SK-N-SH treated with all-trans-retinoic acid at 6 μM for 48 hours (cell line): ENCODE results near the gene HSP90B1.

Experiments
- ATAC-seq: fragments of 200-7000 bp; cut with Tn5 transposase; 3 replicates; pipeline ENCODE4 v1.9.1; 2020; ENCODE audit warnings: mild to moderate bottlenecking, moderate library complexity
- ARNTL ChIP-seq: fragments of 450-650 bp; formaldehyde crosslinking; IDR thresholded peaks from 2 replicates; pipeline ENCODE4 v1.5.0; 2020; ENCODE audit warnings: low read depth, mild to moderate bottlenecking, moderate library complexity, borderline replicate concordance
- BACH2 ChIP-seq: fragments of 250-450 bp; sonication (Bioruptor Pico); IDR thresholded peaks from 2 replicates; pipeline ENCODE4 v1.9.0; 2021; ENCODE audit warnings: mild to moderate bottlenecking, borderline replicate concordance
- CREB5 ChIP-seq: fragments of 250-450 bp; sonication (Bioruptor Pico); IDR thresholded peaks from 2 replicates; pipeline ENCODE4 v1.5.1; 2020; ENCODE audit warnings: low read depth, mild to moderate bottlenecking, moderate library complexity
- CSDC2 ChIP-seq: fragments of 250-450 bp; sonication (Bioruptor Pico); IDR thresholded peaks from 2 replicates; pipeline ENCODE4 v1.5.0; 2020; ENCODE audit warnings: mild to moderate bottlenecking, moderate library complexity
- CSRNP3 ChIP-seq: fragments of 250-450 bp; sonication (Bioruptor Pico); IDR thresholded peaks from 2 replicates; pipeline ENCODE4 v1.5.1; 2021; ENCODE audit warnings: mild to moderate bottlenecking, moderate library complexity
- ESRRG ChIP-seq: fragments of 250-450 bp; sonication (Bioruptor Pico); IDR thresholded peaks from 2 replicates; pipeline ENCODE4 v1.6.1; 2021; ENCODE audit warnings: mild to moderate bottlenecking
- GLIS3 ChIP-seq: fragments of 250-450 bp; sonication (Bioruptor Pico); IDR thresholded peaks from 2 replicates; pipeline ENCODE4 v1.5.0; 2020; ENCODE audit warnings: mild to moderate bottlenecking, moderate library complexity
- OSR1 ChIP-seq: fragments of 250-450 bp; sonication (Bioruptor Pico); IDR thresholded peaks from 2 replicates; pipeline ENCODE4 v1.8.0; 2022; ENCODE audit warnings: moderate library complexity, mild to moderate bottlenecking, inconsistent platforms
- PATZ1 ChIP-seq: fragments of 250-450 bp; sonication (Bioruptor Pico); IDR thresholded peaks from 2 replicates; pipeline ENCODE4 v1.8.0; 2020; ENCODE audit warnings: mild to moderate bottlenecking, moderate library complexity, borderline replicate concordance
- PPARA ChIP-seq: fragments of 250-450 bp; sonication (Bioruptor Pico); IDR thresholded peaks from 2 replicates; pipeline ENCODE4 v1.5.0; 2020; ENCODE audit warnings: mild to moderate bottlenecking, borderline replicate concordance
- RARB ChIP-seq: fragments of 250-450 bp; sonication (Bioruptor Pico); IDR thresholded peaks from 2 replicates; pipeline ENCODE4 v1.8.0; 2021; ENCODE audit warnings: mild to moderate bottlenecking, moderate library complexity
- SNAI2 ChIP-seq: fragments of 250-450 bp; sonication (Bioruptor Pico); IDR thresholded peaks from 2 replicates; pipeline ENCODE4 v1.5.0; 2020; ENCODE audit warnings: mild to moderate bottlenecking, moderate library complexity
- TCF4 ChIP-seq: fragments of 250-450 bp; sonication (Bioruptor Pico); IDR thresholded peaks from 2 replicates; pipeline ENCODE4 v1.8.0; 2021; ENCODE audit warnings: mild to moderate bottlenecking, moderate library complexity, borderline replicate concordance
- TOX ChIP-seq: fragments of 250-450 bp; sonication (Bioruptor Pico); IDR thresholded peaks from 2 replicates; pipeline ENCODE4 v1.8.0; 2021; ENCODE audit warnings: mild to moderate bottlenecking, moderate library complexity, borderline replicate concordance
- ZC3H10 ChIP-seq: fragments of 250-450 bp; sonication (Bioruptor Pico); IDR thresholded peaks from 2 replicates; pipeline ENCODE4 v1.5.1; 2021; ENCODE audit warnings: mild to moderate bottlenecking, moderate library complexity
- ZFP30 ChIP-seq: fragments of 450-650 bp; formaldehyde crosslinking; IDR thresholded peaks from 2 replicates; pipeline ENCODE4 v1.5.0; 2022; ENCODE audit warnings: mild to moderate bottlenecking, moderate library complexity
- ZNF565 ChIP-seq: fragments of 450-650 bp; formaldehyde crosslinking; conservative IDR thresholded peaks from 2 replicates; pipeline ENCODE4 v1.5.0; 2020; ENCODE audit warnings: low read depth, mild to moderate bottlenecking, moderate library complexity
- ZNF70 ChIP-seq: fragments of 450-650 bp; formaldehyde crosslinking; IDR thresholded peaks from 2 replicates; pipeline ENCODE4 v1.5.0; 2020; ENCODE audit warnings: mild to moderate bottlenecking, moderate library complexity
- ZNF8 ChIP-seq: fragments of 450-650 bp; formaldehyde crosslinking; IDR thresholded peaks from 2 replicates; pipeline ENCODE4 v1.5.0; 2020; ENCODE audit warnings: mild to moderate bottlenecking, moderate library complexity

The HSP90B1 gene

GRCh38 chr12:103928682-103929045, 1.5 kb upstream of the HSP90B1 start (continued):
- TF ChIP-seq CSRNP3 (CRISPR knock-in tag) (no peak), CREB5 (CRISPR knock-in tag) (no peak), CSDC2 (no peak), BACH2 (CRISPR knock-in tag) (no peak), PPARA (CRISPR knock-in tag) (no peak)
- TF ChIP-seq, all 23 proteins: peak for 0

GRCh38 chr12:103929046-103929783, 995 bp upstream of the HSP90B1 start:
- TF ChIP-seq PATZ1 (CRISPR knock-in tag): peak; percentile 86; the same call in 1 of the 2 replicates
- TF ChIP-seq SNAI2 (CRISPR knock-in tag): no peak
- no peak for TF ChIP-seq OSR1 (CRISPR knock-in tag)
- TF ChIP-seq ZNF565 (CRISPR knock-in tag): no peak
- peak; percentile 75 for ATAC-seq

- no peak for ATAC-seq
- TF ChIP-seq TCF4 (CRISPR knock-in tag) (no peak), RARB (CRISPR knock-in tag) (no peak), ARNTL (CRISPR knock-in tag) (no peak), OSR1 (CRISPR knock-in tag) (no peak), ZFP30 (CRISPR knock-in tag) (no peak), TOX (CRISPR knock-in tag) (no peak), SNAI2 (CRISPR knock-in tag) (no peak), CREB5 (CRISPR knock-in tag) (no peak)
Measured at GRCh38 chr12:103929784-103930033, 501 bp upstream of the HSP90B1 start.

- TF ChIP-seq ARNTL (CRISPR knock-in tag) (no peak), ZNF8 (no peak), GLIS3 (no peak), PPARA (CRISPR knock-in tag) (no peak), ZFP30 (CRISPR knock-in tag) (no peak), CREB5 (CRISPR knock-in tag) (no peak), CSRNP3 (CRISPR knock-in tag) (no peak), ZC3H10 (CRISPR knock-in tag) (no peak), ZNF565 (CRISPR knock-in tag) (no peak), CSDC2 (no peak), TCF4 (CRISPR knock-in tag) (no peak), SNAI2 (CRISPR knock-in tag) (no peak), ESRRG (CRISPR knock-in tag) (no peak), TOX (CRISPR knock-in tag) (no peak), ZNF70 (no peak), PATZ1 (CRISPR knock-in tag) (no peak)
- ATAC-seq: peak; percentile 8
Measured at GRCh38 chr12:103930787-103931735, 851 bp downstream of the HSP90B1 start.
